ENCODE measurements around the gene FBXL22. TPM values are rescaled to one million over a fixed set of nuclear protein-coding genes. Genes with fewer than 3 reads are reported as not detected.

FBXL22 gene
- total RNA-seq, 1 donor from 2014 or later, result 0.34 TPM

GRCh38 chr15:63576441-63576840 lies 20.7 kb upstream of the FBXL22 start:
- Histone ChIP-seq H3K4me3 (ENCODE audit: insufficient read depth, low read depth, low read length) (no peak overlapping the region), H2AFZ (ENCODE audit: low read depth, low read length) (no peak overlapping the region), H3K4me1 (ENCODE audit: insufficient read depth, low read length) (peaks cover 5% of the 10 kb centered on the region), H3K9me3 (ENCODE audit: insufficient read depth, low read depth, low read length) (no peaks in the 10 kb centered on the region), H3K9ac (ENCODE audit: low read length) (no peak overlapping the region), H3K36me3 (ENCODE audit: insufficient read depth, low read length) (peaks cover 9% of the 10 kb centered on the region), H3K27ac (ENCODE audit: low read depth, low read length) (no peak overlapping the region), H4K20me1 (ENCODE audit: insufficient read depth, low read length) (no peaks in the 10 kb centered on the region), H3K79me2 (ENCODE audit: insufficient read depth, low read length) (no peaks in the 10 kb centered on the region), H3K4me2 (ENCODE audit: low read length) (no peak overlapping the region), H3K27me3 (ENCODE audit: insufficient read depth, low read length) (no peaks in the 10 kb centered on the region)
- H3K4me1 Mint-ChIP-seq (ENCODE audit: low read depth, unreplicated experiment), result peaks cover 6% of the 10 kb centered on the region
- peaks cover 6% of the 10 kb centered on the region for H3K36me3 Mint-ChIP-seq (ENCODE audit: low read depth, unreplicated experiment)
- TF ChIP-seq EZH2 (IDR thresholded peaks at IDR 0.05; ENCODE audit: insufficient read depth, low read length) (no peak), CTCF (IDR thresholded peaks at IDR 0.05; ENCODE audit: insufficient read depth, low read depth, low read length) (no peak)
- no peaks in the 10 kb centered on the region for H3K27me3 Mint-ChIP-seq (ENCODE audit: low read depth, unreplicated experiment)
- no peak overlapping the region for H3K27ac Mint-ChIP-seq (ENCODE audit: unreplicated experiment)
- no peaks in the 10 kb centered on the region for H3K9me3 Mint-ChIP-seq (ENCODE audit: unreplicated experiment)
- DNase-seq (ENCODE audit: low read depth) (no peak), FAIRE-seq (no peak)
- no peak overlapping the region for H3K4me3 Mint-ChIP-seq (ENCODE audit: unreplicated experiment)

GRCh38 chr15:63582179-63582578 lies 15.0 kb upstream of the FBXL22 start:
- Histone ChIP-seq H3K9ac (ENCODE audit: low read length) (peak overlapping the region; percentile 1), H3K4me3 (ENCODE audit: insufficient read depth, low read depth, low read length) (no peak overlapping the region), H3K27ac (ENCODE audit: low read depth, low read length) (peak overlapping the region; percentile 29), H3K79me2 (ENCODE audit: insufficient read depth, low read length) (no peaks in the 10 kb centered on the region), H3K27me3 (ENCODE audit: insufficient read depth, low read length) (no peaks in the 10 kb centered on the region), H3K9me3 (ENCODE audit: insufficient read depth, low read depth, low read length) (no peaks in the 10 kb centered on the region), H2AFZ (ENCODE audit: low read depth, low read length) (no peak overlapping the region), H3K36me3 (ENCODE audit: insufficient read depth, low read length) (peaks cover 2% of the 10 kb centered on the region), H4K20me1 (ENCODE audit: insufficient read depth, low read length) (peaks cover under 1% of the 10 kb centered on the region), H3K4me2 (ENCODE audit: low read length) (no peak overlapping the region), H3K4me1 (ENCODE audit: insufficient read depth, low read length) (peaks cover 8% of the 10 kb centered on the region)
- FAIRE-seq (no peak), DNase-seq (ENCODE audit: low read depth) (no peak)
- no peak overlapping the region for H3K4me3 Mint-ChIP-seq (ENCODE audit: unreplicated experiment)
- H3K4me1 Mint-ChIP-seq (ENCODE audit: low read depth, unreplicated experiment), result peaks cover 18% of the 10 kb centered on the region
- peak overlapping the region; percentile 48 for H3K27ac Mint-ChIP-seq (ENCODE audit: unreplicated experiment)
- H3K9me3 Mint-ChIP-seq (ENCODE audit: unreplicated experiment), result no peaks in the 10 kb centered on the region
- TF ChIP-seq EZH2 (IDR thresholded peaks at IDR 0.05; ENCODE audit: insufficient read depth, low read length), result no peak
- no peak for TF ChIP-seq CTCF (IDR thresholded peaks at IDR 0.05; ENCODE audit: insufficient read depth, low read depth, low read length)
- no peaks in the 10 kb centered on the region for H3K27me3 Mint-ChIP-seq (ENCODE audit: low read depth, unreplicated experiment)
- peaks cover 4% of the 10 kb centered on the region for H3K36me3 Mint-ChIP-seq (ENCODE audit: low read depth, unreplicated experiment)

- H3K4me1 Mint-ChIP-seq (ENCODE audit: low read depth, unreplicated experiment), result peaks cover 18% of the 10 kb centered on the region
- H3K4me3 ChIP-seq (ENCODE audit: insufficient read depth, low read depth, low read length), result no peak overlapping the region
- no peak overlapping the region for H3K4me3 Mint-ChIP-seq (ENCODE audit: unreplicated experiment)
- TF ChIP-seq CTCF (IDR thresholded peaks at IDR 0.05; ENCODE audit: insufficient read depth, low read depth, low read length) (no peak), EZH2 (IDR thresholded peaks at IDR 0.05; ENCODE audit: insufficient read depth, low read length) (no peak)
- peaks cover 4% of the 10 kb centered on the region for H3K36me3 Mint-ChIP-seq (ENCODE audit: low read depth, unreplicated experiment)
- no peaks in the 10 kb centered on the region for H3K79me2 ChIP-seq (ENCODE audit: insufficient read depth, low read length)
- no peaks in the 10 kb centered on the region for H3K9me3 ChIP-seq (ENCODE audit: insufficient read depth, low read depth, low read length)
- DNase-seq (ENCODE audit: low read depth) (peak; percentile 92), FAIRE-seq (no peak)
- peaks cover 12% of the 10 kb centered on the region for H3K4me1 ChIP-seq (ENCODE audit: insufficient read depth, low read length)
- H3K4me2 ChIP-seq (ENCODE audit: low read length), result peak overlapping the region; percentile 6
- no peak overlapping the region for H2AFZ ChIP-seq (ENCODE audit: low read depth, low read length)
- peaks cover 4% of the 10 kb centered on the region for H4K20me1 ChIP-seq (ENCODE audit: insufficient read depth, low read length)
- no peaks in the 10 kb centered on the region for H3K9me3 Mint-ChIP-seq (ENCODE audit: unreplicated experiment)
- H3K27me3 Mint-ChIP-seq (ENCODE audit: low read depth, unreplicated experiment), result no peaks in the 10 kb centered on the region
- H3K9ac ChIP-seq (ENCODE audit: low read length), result peak overlapping the region; percentile 1
- H3K27ac ChIP-seq (ENCODE audit: low read depth, low read length), result peak overlapping the region; percentile 29
- H3K27ac Mint-ChIP-seq (ENCODE audit: unreplicated experiment), result peak overlapping the region; percentile 48
- H3K27me3 ChIP-seq (ENCODE audit: insufficient read depth, low read length), result no peaks in the 10 kb centered on the region
- H3K36me3 ChIP-seq (ENCODE audit: insufficient read depth, low read length), result peaks cover 2% of the 10 kb centered on the region
Observed at GRCh38 chr15:63582718-63583426, 14.3 kb upstream of the FBXL22 start.

All from astrocyte (in vitro differentiated cells and primary cell).